ENCODE results near the gene JAZF1.
A peak's percentile ranks its signal among the peaks of the same experiment; 100 is the strongest.
"Not testable (repeated sequence)": the region's sequence is repeated elsewhere in the genome, so short reads cannot be mapped to it uniquely, and the experiment has no call there.

The JAZF1 gene

DNA sequence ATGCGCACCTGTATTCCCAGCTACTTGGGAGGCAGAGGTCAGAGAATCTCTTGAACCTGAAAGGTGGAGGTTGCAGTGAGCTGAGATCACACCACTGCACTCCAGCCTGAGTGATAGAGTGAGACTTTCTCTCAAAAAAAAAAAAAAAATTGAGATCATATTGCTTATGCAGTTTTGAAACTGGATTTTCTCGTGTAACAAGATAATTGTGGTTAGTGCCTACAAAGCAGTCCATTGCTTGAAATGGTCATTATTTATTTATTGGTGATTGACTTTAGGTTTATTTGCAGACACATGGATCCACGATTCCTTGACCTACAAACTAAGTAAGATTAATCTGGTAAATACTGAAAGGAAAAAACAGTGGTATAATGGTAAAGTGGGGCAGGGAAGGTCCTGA is 290.8 kb downstream of the JAZF1 start:
- H3K27ac ChIP-seq (ENCODE audit: low read length, poor library complexity, severe bottlenecking), result no peak overlapping the region
- no peak for DNase-seq
- H3K9me3 ChIP-seq (ENCODE audit: control insufficient read depth, low read length), result no peaks in the 10 kb centered on the region
- H3K23ac ChIP-seq (ENCODE audit: low read length in 2 of 2), result no peak overlapping the region
- H3K4me2 ChIP-seq (ENCODE audit: low read length, poor library complexity, severe bottlenecking), result no peak overlapping the region
- H3K9ac ChIP-seq (ENCODE audit: low read length), result no peak overlapping the region
- no peak overlapping the region for H3K4me3 ChIP-seq (ENCODE audit: insufficient read depth in 1 of 2, low read depth in 1 of 2, low read length in 2 of 2)
- H3K18ac ChIP-seq (ENCODE audit: low read depth in 1 of 2, low read length in 2 of 2), result no peak overlapping the region
- peaks cover 3 to 22% of the 10 kb centered on the region in 2 experiments for H3K36me3 ChIP-seq (ENCODE audit: control insufficient read depth in 1 of 2, insufficient read depth in 2 of 2, low read depth in 1 of 2, low read length in 2 of 2)
- H2BK120ac ChIP-seq (ENCODE audit: low read depth, low read length), result no peak overlapping the region
- H2AFZ ChIP-seq (ENCODE audit: low read depth, low read length), result no peak overlapping the region
- no peak overlapping the region for H3K4ac ChIP-seq (ENCODE audit: low read depth in 1 of 2, low read length in 2 of 2)
- 99% methylated on average over 3 of the region's 3 CpGs for WGBS
- no peaks in the 10 kb centered on the region for H3K27me3 ChIP-seq (ENCODE audit: control insufficient read depth in 1 of 2, insufficient read depth in 1 of 2, low read length in 2 of 2)
- no peak overlapping the region for H4K91ac ChIP-seq (ENCODE audit: low read length)
- H2BK15ac ChIP-seq (ENCODE audit: low read depth, poor library complexity, severe bottlenecking), result no peak overlapping the region
- peak overlapping the region; percentile 61 for H2BK5ac ChIP-seq (ENCODE audit: low read depth, low read length, poor library complexity, severe bottlenecking)
- no peak overlapping the region for H3K14ac ChIP-seq (ENCODE audit: low read length in 2 of 2)
- H3K79me1 ChIP-seq (replicated peaks; ENCODE audit: low read length, poor library complexity, severe bottlenecking), result peaks cover 22% of the 10 kb centered on the region
- no peak overlapping the region for H4K8ac ChIP-seq (ENCODE audit: low read length)
- no peak overlapping the region for H2BK12ac ChIP-seq (ENCODE audit: low read length in 2 of 2)
- H2AK5ac ChIP-seq (ENCODE audit: low read length, severe bottlenecking), result no peak overlapping the region
- H3K4me1 ChIP-seq (ENCODE audit: control insufficient read depth, insufficient read depth, low read depth, low read length), result no peaks in the 10 kb centered on the region

GRCh38 chr7:27888736-27889135 is 291.9 kb downstream of the JAZF1 start:
- Histone ChIP-seq H2BK15ac (ENCODE audit: low read depth, poor library complexity, severe bottlenecking) (no peak overlapping the region), H2BK5ac (ENCODE audit: low read depth, low read length, poor library complexity, severe bottlenecking) (no peak overlapping the region), H3K36me3 (ENCODE audit: control insufficient read depth in 1 of 2, insufficient read depth in 2 of 2, low read depth in 1 of 2, low read length in 2 of 2) (peaks cover 2 to 14% of the 10 kb centered on the region in 2 experiments), H2AK5ac (ENCODE audit: low read length, severe bottlenecking) (no peak overlapping the region), H3K4me1 (ENCODE audit: control insufficient read depth, insufficient read depth, low read depth, low read length) (peaks cover 3% of the 10 kb centered on the region), H3K27ac (ENCODE audit: low read length, poor library complexity, severe bottlenecking) (no peak overlapping the region), H3K9me3 (ENCODE audit: control insufficient read depth, low read length) (no peaks in the 10 kb centered on the region), H3K23ac (ENCODE audit: low read length in 2 of 2) (no peak overlapping the region), H3K79me1 (replicated peaks; ENCODE audit: low read length, poor library complexity, severe bottlenecking) (peaks cover 23% of the 10 kb centered on the region), H4K91ac (ENCODE audit: low read length) (no peak overlapping the region), H4K8ac (ENCODE audit: low read length) (no peak overlapping the region), H3K9ac (ENCODE audit: low read length) (no peak overlapping the region), H2AFZ (ENCODE audit: low read depth, low read length) (no peak overlapping the region), H2BK12ac (ENCODE audit: low read length in 2 of 2) (no peak overlapping the region), H3K27me3 (ENCODE audit: control insufficient read depth in 1 of 2, insufficient read depth in 1 of 2, low read length in 2 of 2) (no peaks in the 10 kb centered on the region), H3K14ac (ENCODE audit: low read length in 2 of 2) (no peak overlapping the region), H3K4ac (ENCODE audit: low read depth in 1 of 2, low read length in 2 of 2) (no peak overlapping the region), H3K18ac (ENCODE audit: low read depth in 1 of 2, low read length in 2 of 2) (no peak overlapping the region), H2BK120ac (ENCODE audit: low read depth, low read length) (no peak overlapping the region), H3K4me3 (ENCODE audit: insufficient read depth in 1 of 2, low read depth in 1 of 2, low read length in 2 of 2) (no peak overlapping the region), H3K4me2 (ENCODE audit: low read length, poor library complexity, severe bottlenecking) (no peak overlapping the region)
- DNase-seq, result no peak
- whole genome bisulfite sequencing, result 93% methylated on average over 5 of the region's 5 CpGs

GRCh38 chr7:27886710-27887109 is 293.9 kb downstream of the JAZF1 start:
- H3K27me3 ChIP-seq (ENCODE audit: control insufficient read depth in 1 of 2, insufficient read depth in 1 of 2, low read length in 2 of 2); H4K91ac ChIP-seq (ENCODE audit: low read length); H3K23ac ChIP-seq (ENCODE audit: low read length in 2 of 2); H3K4me1 ChIP-seq (ENCODE audit: control insufficient read depth, insufficient read depth, low read depth, low read length); H3K4me2 ChIP-seq (ENCODE audit: low read length, poor library complexity, severe bottlenecking); H3K9me3 ChIP-seq (ENCODE audit: control insufficient read depth, low read length); H2AK5ac ChIP-seq (ENCODE audit: low read length, severe bottlenecking); H2AFZ ChIP-seq (ENCODE audit: low read depth, low read length); H3K14ac ChIP-seq (ENCODE audit: low read length in 2 of 2); H3K4ac ChIP-seq (ENCODE audit: low read depth in 1 of 2, low read length in 2 of 2); H3K4me3 ChIP-seq (ENCODE audit: insufficient read depth in 1 of 2, low read depth in 1 of 2, low read length in 2 of 2); H4K8ac ChIP-seq (ENCODE audit: low read length); H2BK5ac ChIP-seq (ENCODE audit: low read depth, low read length, poor library complexity, severe bottlenecking); H3K27ac ChIP-seq (ENCODE audit: low read length, poor library complexity, severe bottlenecking); H2BK12ac ChIP-seq (ENCODE audit: low read length in 2 of 2); H2BK15ac ChIP-seq (ENCODE audit: low read depth, poor library complexity, severe bottlenecking); H3K18ac ChIP-seq (ENCODE audit: low read depth in 1 of 2, low read length in 2 of 2); DNase-seq; H3K36me3 ChIP-seq (ENCODE audit: control insufficient read depth in 1 of 2, insufficient read depth in 2 of 2, low read depth in 1 of 2, low read length in 2 of 2); H2BK120ac ChIP-seq (ENCODE audit: low read depth, low read length); H3K9ac ChIP-seq (ENCODE audit: low read length): not testable (repeated sequence)
- 100% methylated on average over 3 of the region's 3 CpGs for WGBS
- H3K79me1 ChIP-seq (replicated peaks; ENCODE audit: low read length, poor library complexity, severe bottlenecking), result peaks cover 25% of the 10 kb centered on the region

DNA sequence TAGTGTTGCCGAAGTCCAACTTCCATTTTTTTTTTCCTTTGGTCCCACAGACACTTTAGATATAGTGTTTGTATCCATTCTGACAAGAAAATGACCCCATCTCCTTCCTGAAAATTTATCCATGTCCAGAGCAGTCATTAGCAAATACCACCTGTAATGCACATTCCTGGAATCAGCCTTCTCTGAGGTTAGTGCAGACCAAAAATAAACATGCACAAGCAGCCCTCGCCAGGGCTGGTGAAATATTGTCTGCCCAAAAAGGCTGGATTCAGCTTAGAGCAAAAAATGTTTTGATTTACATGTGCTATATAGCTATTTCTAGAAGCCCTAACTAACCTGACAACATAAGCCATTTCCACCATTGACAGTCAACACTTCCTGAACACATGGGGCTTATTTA is 294.9 kb downstream of the JAZF1 start:
- Histone ChIP-seq H3K18ac (ENCODE audit: low read depth in 1 of 2, low read length in 2 of 2) (no peak overlapping the region), H2AFZ (ENCODE audit: low read depth, low read length) (no peak overlapping the region), H3K14ac (ENCODE audit: low read length in 2 of 2) (no peak overlapping the region), H4K91ac (ENCODE audit: low read length) (no peak overlapping the region), H4K8ac (ENCODE audit: low read length) (no peak overlapping the region), H2BK5ac (ENCODE audit: low read depth, low read length, poor library complexity, severe bottlenecking) (no peak overlapping the region), H3K36me3 (ENCODE audit: control insufficient read depth in 1 of 2, insufficient read depth in 2 of 2, low read depth in 1 of 2, low read length in 2 of 2) (peaks cover 0 to 5% of the 10 kb centered on the region in 2 experiments), H3K79me1 (replicated peaks; ENCODE audit: low read length, poor library complexity, severe bottlenecking) (peaks cover 27% of the 10 kb centered on the region), H3K4me1 (ENCODE audit: control insufficient read depth, insufficient read depth, low read depth, low read length) (peaks cover 5% of the 10 kb centered on the region), H2AK5ac (ENCODE audit: low read length, severe bottlenecking) (peak overlapping the region; percentile 54), H3K27me3 (ENCODE audit: control insufficient read depth in 1 of 2, insufficient read depth in 1 of 2, low read length in 2 of 2) (no peaks in the 10 kb centered on the region), H3K4ac (ENCODE audit: low read depth in 1 of 2, low read length in 2 of 2) (no peak overlapping the region), H3K4me3 (ENCODE audit: insufficient read depth in 1 of 2, low read depth in 1 of 2, low read length in 2 of 2) (no peak overlapping the region), H3K9ac (ENCODE audit: low read length) (no peak overlapping the region), H2BK15ac (ENCODE audit: low read depth, poor library complexity, severe bottlenecking) (no peak overlapping the region), H3K9me3 (ENCODE audit: control insufficient read depth, low read length) (no peaks in the 10 kb centered on the region), H3K4me2 (ENCODE audit: low read length, poor library complexity, severe bottlenecking) (no peak overlapping the region), H2BK12ac (ENCODE audit: low read length in 2 of 2) (no peak overlapping the region), H3K27ac (ENCODE audit: low read length, poor library complexity, severe bottlenecking) (no peak overlapping the region), H2BK120ac (ENCODE audit: low read depth, low read length) (no peak overlapping the region), H3K23ac (ENCODE audit: low read length in 2 of 2) (no peak overlapping the region)
- no peak for DNase-seq
- 88% methylated on average over 1 of the region's 2 CpGs for WGBS
